NAMALWA (cell line): ENCODE results near the gene RNF207.

Source experiments
- DNase-seq: peaks from one replicate; pipeline ENCODE4 v3.0.0-alpha.2; 2015; ENCODE audit warnings: low spot score

RNF207 gene

GRCh38 chr1:6269720-6270400 lies 63.9 kb downstream of the RNF207 start:
- no peak for DNase-seq

GRCh38 chr1:6270401-6270800 lies 64.5 kb downstream of the RNF207 start:
- DNase-seq, result no peak
